ENCODE measurements around the gene KDM5D.

GRCh38 chrY:19715226-19715625 is 29.3 kb downstream of the KDM5D start:
- TF ChIP-seq, protein P1, sequence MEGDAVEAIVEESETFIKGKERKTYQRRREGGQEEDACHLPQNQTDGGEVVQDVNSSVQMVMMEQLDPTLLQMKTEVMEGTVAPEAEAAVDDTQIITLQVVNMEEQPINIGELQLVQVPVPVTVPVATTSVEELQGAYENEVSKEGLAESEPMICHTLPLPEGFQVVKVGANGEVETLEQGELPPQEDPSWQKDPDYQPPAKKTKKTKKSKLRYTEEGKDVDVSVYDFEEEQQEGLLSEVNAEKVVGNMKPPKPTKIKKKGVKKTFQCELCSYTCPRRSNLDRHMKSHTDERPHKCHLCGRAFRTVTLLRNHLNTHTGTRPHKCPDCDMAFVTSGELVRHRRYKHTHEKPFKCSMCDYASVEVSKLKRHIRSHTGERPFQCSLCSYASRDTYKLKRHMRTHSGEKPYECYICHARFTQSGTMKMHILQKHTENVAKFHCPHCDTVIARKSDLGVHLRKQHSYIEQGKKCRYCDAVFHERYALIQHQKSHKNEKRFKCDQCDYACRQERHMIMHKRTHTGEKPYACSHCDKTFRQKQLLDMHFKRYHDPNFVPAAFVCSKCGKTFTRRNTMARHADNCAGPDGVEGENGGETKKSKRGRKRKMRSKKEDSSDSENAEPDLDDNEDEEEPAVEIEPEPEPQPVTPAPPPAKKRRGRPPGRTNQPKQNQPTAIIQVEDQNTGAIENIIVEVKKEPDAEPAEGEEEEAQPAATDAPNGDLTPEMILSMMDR (IDR thresholded peaks at IDR 0.05): no peak
- TF ChIP-seq IRF1 (CRISPR knock-in tag; IDR thresholded peaks at IDR 0.05): no peak

Data from WTC11 (cell line).